HCT116 (cell line): Measurements from ENCODE around the gene LOXL1.

Experiments
- CEBPB ChIP-seq: IDR thresholded peaks from 2 replicates; pipeline ENCODE4 v1.6.1; 2012; ENCODE audit warnings: low read depth
- EGR1 ChIP-seq: IDR thresholded peaks from 2 replicates; pipeline ENCODE4 v1.6.1; 2012; ENCODE audit warnings: low read depth
- ELF1 ChIP-seq: IDR thresholded peaks from 2 replicates; pipeline ENCODE4 v1.6.1; 2012; ENCODE audit warnings: low read depth, borderline replicate concordance
- EZH2 ChIP-seq: fragments of 200-600 bp; sonication (generic); IDR thresholded peaks from 2 replicates; pipeline ENCODE4 v1.6.1; 2017; ENCODE audit warnings: antibody characterized with exemption, mixed run types
- JUND ChIP-seq: IDR thresholded peaks from 2 replicates; pipeline ENCODE4 v1.6.1; 2012
- POLR2A ChIP-seq: IDR thresholded peaks from 2 replicates; pipeline ENCODE4 v1.7.0; 2011; ENCODE audit warnings: borderline replicate concordance; ENCODE audit not compliant: insufficient read depth, insufficient read length; ENCODE audit errors: extremely low read depth
- POLR2AphosphoS5 ChIP-seq: IDR thresholded peaks from 2 replicates; pipeline ENCODE4 v1.6.1; 2011; ENCODE audit warnings: mild to moderate bottlenecking, low read depth, low read length, moderate library complexity
- RAD21 ChIP-seq: IDR thresholded peaks from 2 replicates; pipeline ENCODE4 v1.6.1; 2012; ENCODE audit warnings: low read depth, mild to moderate bottlenecking
- SP1 ChIP-seq: IDR thresholded peaks from 2 replicates; pipeline ENCODE4 v1.6.1; 2012; ENCODE audit warnings: low read depth
- YY1 ChIP-seq: IDR thresholded peaks from 2 replicates; pipeline ENCODE4 v1.6.1; 2011; ENCODE audit warnings: low read length, low read depth, moderate library complexity, mild to moderate bottlenecking; ENCODE audit not compliant: insufficient replicate concordance; ENCODE audit errors: extremely low read depth
- ZFX ChIP-seq: fragments of 450-650 bp; IDR thresholded peaks from 2 replicates; pipeline ENCODE4 v1.6.1; 2017
- TF ChIP-seq, protein P1 (sequence below), 3 experiments: fragments of 200-600 bp in 1 of 3; sonication (generic) in 1 of 3; IDR thresholded peaks in 2 of 3; conservative IDR thresholded peaks in 1 of 3; 2 replicates each; pipeline ENCODE4 v1.5.1; 2012 to 2017; ENCODE audit warnings: low read depth in 2 of 3, low read length in 2 of 3, antibody characterized with exemption in 1 of 3, borderline replicate concordance in 1 of 3, control low read depth in 1 of 3, mild to moderate bottlenecking in 1 of 3, mixed read lengths in 1 of 3, mixed run types in 1 of 3, moderate library complexity in 1 of 3; ENCODE audit not compliant: insufficient read depth in 1 of 3
- TF ChIP-seq, protein P2 (sequence below): IDR thresholded peaks from 2 replicates; pipeline ENCODE4 v1.6.1; 2012

DNA sequence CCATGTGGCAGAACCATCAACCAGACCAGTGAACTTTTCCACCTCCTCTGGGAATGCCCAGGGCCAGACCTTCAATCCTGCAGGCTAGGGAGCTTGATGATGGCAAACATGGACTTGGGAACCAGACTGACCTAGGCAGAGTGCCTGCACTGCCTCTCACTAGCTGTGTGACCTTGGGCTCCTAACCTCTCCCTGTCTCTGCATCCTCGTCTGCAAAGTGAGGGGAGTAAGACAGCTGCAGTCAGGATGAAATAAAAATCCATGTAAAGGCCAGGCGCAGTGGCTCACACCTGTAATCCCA, 17.5 kb upstream of the LOXL1 start:
- TF ChIP-seq, protein P1, sequence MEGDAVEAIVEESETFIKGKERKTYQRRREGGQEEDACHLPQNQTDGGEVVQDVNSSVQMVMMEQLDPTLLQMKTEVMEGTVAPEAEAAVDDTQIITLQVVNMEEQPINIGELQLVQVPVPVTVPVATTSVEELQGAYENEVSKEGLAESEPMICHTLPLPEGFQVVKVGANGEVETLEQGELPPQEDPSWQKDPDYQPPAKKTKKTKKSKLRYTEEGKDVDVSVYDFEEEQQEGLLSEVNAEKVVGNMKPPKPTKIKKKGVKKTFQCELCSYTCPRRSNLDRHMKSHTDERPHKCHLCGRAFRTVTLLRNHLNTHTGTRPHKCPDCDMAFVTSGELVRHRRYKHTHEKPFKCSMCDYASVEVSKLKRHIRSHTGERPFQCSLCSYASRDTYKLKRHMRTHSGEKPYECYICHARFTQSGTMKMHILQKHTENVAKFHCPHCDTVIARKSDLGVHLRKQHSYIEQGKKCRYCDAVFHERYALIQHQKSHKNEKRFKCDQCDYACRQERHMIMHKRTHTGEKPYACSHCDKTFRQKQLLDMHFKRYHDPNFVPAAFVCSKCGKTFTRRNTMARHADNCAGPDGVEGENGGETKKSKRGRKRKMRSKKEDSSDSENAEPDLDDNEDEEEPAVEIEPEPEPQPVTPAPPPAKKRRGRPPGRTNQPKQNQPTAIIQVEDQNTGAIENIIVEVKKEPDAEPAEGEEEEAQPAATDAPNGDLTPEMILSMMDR (IDR thresholded peaks at IDR 0.05 in 2 of 3, conservative IDR thresholded peaks at IDR 0.05 in 1 of 3; ENCODE audit: borderline replicate concordance in 1 of 3, insufficient read depth in 1 of 3, low read depth in 2 of 3, low read length in 2 of 3): no peak
- no peak for TF ChIP-seq RAD21
- TF ChIP-seq EZH2: no peak
- no peak for TF ChIP-seq CEBPB
- TF ChIP-seq POLR2A: no peak
- no peak for TF ChIP-seq ELF1
- TF ChIP-seq JUND: no peak
- TF ChIP-seq, protein P2, sequence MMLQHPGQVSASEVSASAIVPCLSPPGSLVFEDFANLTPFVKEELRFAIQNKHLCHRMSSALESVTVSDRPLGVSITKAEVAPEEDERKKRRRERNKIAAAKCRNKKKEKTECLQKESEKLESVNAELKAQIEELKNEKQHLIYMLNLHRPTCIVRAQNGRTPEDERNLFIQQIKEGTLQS: no peak
- TF ChIP-seq POLR2AphosphoS5: no peak
- no peak for TF ChIP-seq ZFX
- no peak for TF ChIP-seq YY1
- no peak for TF ChIP-seq EGR1
- TF ChIP-seq SP1: no peak
